Liver (tissue), 9 donors: Measurements from ENCODE around the gene ZCCHC4. TPM values are rescaled to one million over a fixed set of nuclear protein-coding genes. Genes with fewer than 3 reads are reported as not detected.

ENCODE experiments used
- DNase-seq: peaks from one replicate; pipeline ENCODE4 v3.0.0-alpha.2; 2017; ENCODE audit warnings: low spot score
- H3K27ac ChIP-seq, 2 donors: one replicate each; pipeline ENCODE4 v1.7.0; 2013; ENCODE audit warnings: inconsistent platforms in 2 of 2, low read length in 2 of 2, control low read depth in 1 of 2, low read depth in 1 of 2, mild to moderate bottlenecking in 1 of 2
- H3K27me3 ChIP-seq, 4 donors: one replicate each; pipeline versions ENCODE4 v1.6.1 to v1.7.0; 2013; ENCODE audit warnings: low read length in 3 of 4, inconsistent platforms in 1 of 4, mild to moderate bottlenecking in 1 of 4, moderate library complexity in 1 of 4; ENCODE audit not compliant: control insufficient read depth in 4 of 4, insufficient read depth in 4 of 4
- H3K36me3 ChIP-seq, 4 donors: one replicate each; pipeline versions ENCODE4 v1.6.1 to v1.7.0; 2013; ENCODE audit warnings: low read length in 3 of 4, mild to moderate bottlenecking in 3 of 4, low read depth in 1 of 4, moderate library complexity in 1 of 4; ENCODE audit not compliant: control insufficient read depth in 4 of 4, insufficient read depth in 3 of 4
- H3K4me1 ChIP-seq, 4 donors: one replicate each; pipeline versions ENCODE4 v1.6.1 to v1.7.0; 2013; ENCODE audit warnings: low read length in 3 of 4, mild to moderate bottlenecking in 3 of 4, moderate library complexity in 1 of 4; ENCODE audit not compliant: control insufficient read depth in 4 of 4, insufficient read depth in 4 of 4
- H3K4me3 ChIP-seq, 3 donors: one replicate each; pipeline versions ENCODE4 v1.6.1 to v1.7.0; 2013; ENCODE audit warnings: low read length in 3 of 3, control low read depth in 1 of 3, low read depth in 1 of 3, mild to moderate bottlenecking in 1 of 3
- H3K9ac ChIP-seq, 2 donors: one replicate each; pipeline ENCODE4 v1.7.0; 2013; ENCODE audit warnings: low read length in 2 of 2, mild to moderate bottlenecking in 2 of 2, moderate library complexity in 2 of 2, control low read depth in 1 of 2, low read depth in 1 of 2
- H3K9me3 ChIP-seq, 4 donors: one replicate each; pipeline versions ENCODE4 v1.6.1 to v1.7.0; 2013; ENCODE audit warnings: low read length in 3 of 4; ENCODE audit not compliant: control insufficient read depth in 4 of 4
- FOXA1 ChIP-seq: IDR thresholded peaks from 2 replicates; pipeline ENCODE4 v1.6.1; 2016; ENCODE audit warnings: antibody characterized with exemption
- FOXA2 ChIP-seq: IDR thresholded peaks from 2 replicates; pipeline ENCODE4 v1.6.1; 2016; ENCODE audit warnings: antibody characterized with exemption
- GABPA ChIP-seq, 2 donors: IDR thresholded peaks in 1 of 2; conservative IDR thresholded peaks in 1 of 2; 2 replicates each; pipeline ENCODE4 v1.6.1; 2016; ENCODE audit warnings: antibody characterized with exemption in 2 of 2, mild to moderate bottlenecking in 1 of 2, moderate library complexity in 1 of 2
- HNF4A ChIP-seq, 2 donors: conservative IDR thresholded peaks; 2 replicates each; pipeline ENCODE4 v1.6.1; 2016; ENCODE audit warnings: antibody characterized with exemption in 2 of 2, mild to moderate bottlenecking in 2 of 2
- JUND ChIP-seq, 2 donors: IDR thresholded peaks; 2 replicates each; pipeline ENCODE4 v1.6.1; 2016; ENCODE audit warnings: antibody characterized with exemption in 2 of 2
- NR2F2 ChIP-seq: IDR thresholded peaks from 2 replicates; pipeline ENCODE4 v1.6.1; 2016; ENCODE audit warnings: antibody characterized with exemption
- RAD21 ChIP-seq, 2 donors: IDR thresholded peaks; 2 replicates each; pipeline ENCODE4 v1.6.1; 2016; ENCODE audit warnings: antibody characterized with exemption in 2 of 2, mild to moderate bottlenecking in 2 of 2
- RXRA ChIP-seq, 2 donors: IDR thresholded peaks; 2 replicates each; pipeline ENCODE4 v1.6.1; 2017 to 2018; ENCODE audit warnings: antibody characterized with exemption in 2 of 2, mild to moderate bottlenecking in 1 of 2
- SP1 ChIP-seq: IDR thresholded peaks from 2 replicates; pipeline ENCODE4 v1.6.1; 2018; ENCODE audit warnings: antibody characterized with exemption, mild to moderate bottlenecking
- TAF1 ChIP-seq: conservative IDR thresholded peaks from 2 replicates; pipeline ENCODE4 v1.6.1; 2016; ENCODE audit warnings: antibody characterized with exemption, mild to moderate bottlenecking
- WGBS: extraction: QIAGEN DNeasy Blood & Tissue Kit; methylation state at CpG from one replicate; pipeline ENCODE4 v1.1.7; 2013; 5-methylcytosine and 5-hydroxymethylcytosine counted together
- polyA plus RNA-seq, 2 donors: library from polyadenylated mRNA; stranded (reverse) in 1 of 2; unstranded in 1 of 2; fragments of 200-250 nt in 1 of 2; fragments of >200 nt in 1 of 2; fragmentation: Nextera tagmentation in 1 of 2; extraction: Ambion mirVana in 1 of 2; gene quantifications; one replicate each; pipeline versions ENCODE4 v1.2.1 to v1.2.3, GENCODE V29; 2013 to 2015
- total RNA-seq, 2 donors: library from RNA; depleted of rRNA; stranded (reverse); fragments of >200 nt; gene quantifications; one replicate each; pipeline ENCODE4 v1.2.3, GENCODE V29; 2014
- TF ChIP-seq, protein P1 (sequence below): IDR thresholded peaks from 2 replicates; pipeline ENCODE4 v1.6.1; 2016; ENCODE audit warnings: antibody characterized with exemption
- TF ChIP-seq, protein P2 (sequence below): IDR thresholded peaks from 2 replicates; pipeline ENCODE4 v1.6.1; 2016; ENCODE audit warnings: antibody characterized with exemption
- TF ChIP-seq, protein P3 (sequence below): IDR thresholded peaks from 2 replicates; pipeline ENCODE4 v1.6.1; 2016; ENCODE audit warnings: antibody characterized with exemption
- TF ChIP-seq, protein P4 (sequence below): IDR thresholded peaks from 2 replicates; pipeline ENCODE4 v1.6.1; 2016; ENCODE audit warnings: antibody characterized with exemption, mild to moderate bottlenecking
- donor health status: healthy.
- donor health status: healthy.
- donor health status: healthy.
- donor health status: healthy.
- donor health status: healthy.

The ZCCHC4 gene
- total and polyA plus RNA-seq, 4 donors, result 2.1 to 7.4 (median 4.6) TPM

- peaks cover 7 to 32% (median 26%) of the 10 kb centered on the region in 4 donors for H3K36me3 ChIP-seq
- 67% methylated on average over 2 of the region's 2 CpGs for WGBS
- DNase-seq, result no peak
- H3K9ac ChIP-seq, result no peak overlapping the region
- peaks cover 0 to 9% (median 2%) of the 10 kb centered on the region in 4 donors for H3K4me1 ChIP-seq
- TF ChIP-seq RXRA (IDR thresholded peaks at IDR 0.05) (no peak), GABPA (IDR thresholded peaks at IDR 0.05 in 1 of 2, conservative IDR thresholded peaks at IDR 0.05 in 1 of 2) (no peak), FOXA1 (no peak), JUND (IDR thresholded peaks at IDR 0.05) (no peak), SP1 (no peak), TAF1 (no peak), NR2F2 (no peak)
- TF ChIP-seq, protein P1, sequence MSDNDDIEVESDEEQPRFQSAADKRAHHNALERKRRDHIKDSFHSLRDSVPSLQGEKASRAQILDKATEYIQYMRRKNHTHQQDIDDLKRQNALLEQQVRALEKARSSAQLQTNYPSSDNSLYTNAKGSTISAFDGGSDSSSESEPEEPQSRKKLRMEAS, result no peak
- TF ChIP-seq, protein P2, sequence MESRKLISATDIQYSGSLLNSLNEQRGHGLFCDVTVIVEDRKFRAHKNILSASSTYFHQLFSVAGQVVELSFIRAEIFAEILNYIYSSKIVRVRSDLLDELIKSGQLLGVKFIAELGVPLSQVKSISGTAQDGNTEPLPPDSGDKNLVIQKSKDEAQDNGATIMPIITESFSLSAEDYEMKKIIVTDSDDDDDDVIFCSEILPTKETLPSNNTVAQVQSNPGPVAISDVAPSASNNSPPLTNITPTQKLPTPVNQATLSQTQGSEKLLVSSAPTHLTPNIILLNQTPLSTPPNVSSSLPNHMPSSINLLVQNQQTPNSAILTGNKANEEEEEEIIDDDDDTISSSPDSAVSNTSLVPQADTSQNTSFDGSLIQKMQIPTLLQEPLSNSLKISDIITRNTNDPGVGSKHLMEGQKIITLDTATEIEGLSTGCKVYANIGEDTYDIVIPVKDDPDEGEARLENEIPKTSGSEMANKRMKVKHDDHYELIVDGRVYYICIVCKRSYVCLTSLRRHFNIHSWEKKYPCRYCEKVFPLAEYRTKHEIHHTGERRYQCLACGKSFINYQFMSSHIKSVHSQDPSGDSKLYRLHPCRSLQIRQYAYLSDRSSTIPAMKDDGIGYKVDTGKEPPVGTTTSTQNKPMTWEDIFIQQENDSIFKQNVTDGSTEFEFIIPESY, result no peak
- TF ChIP-seq, protein P3, sequence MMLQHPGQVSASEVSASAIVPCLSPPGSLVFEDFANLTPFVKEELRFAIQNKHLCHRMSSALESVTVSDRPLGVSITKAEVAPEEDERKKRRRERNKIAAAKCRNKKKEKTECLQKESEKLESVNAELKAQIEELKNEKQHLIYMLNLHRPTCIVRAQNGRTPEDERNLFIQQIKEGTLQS, result no peak
- H3K27me3 ChIP-seq, result no peaks in the 10 kb centered on the region
- peak overlapping the region in 1 of 2 donors; percentile 77 for H3K27ac ChIP-seq
- no peaks in the 10 kb centered on the region for H3K9me3 ChIP-seq
- H3K4me3 ChIP-seq, result no peak overlapping the region
These were observed 92.9 kb downstream of the ZCCHC4 start for GRCh38 chr4:25405453-25405852.

- Histone ChIP-seq H3K9ac (no peak overlapping the region), H3K36me3 (peaks cover 7 to 34% (median 27%) of the 10 kb centered on the region in 4 donors), H3K27ac (peak overlapping the region; percentile 40 to 77), H3K9me3 (no peaks in the 10 kb centered on the region), H3K4me3 (no peak overlapping the region), H3K4me1 (peaks cover 0 to 14% (median 2%) of the 10 kb centered on the region in 4 donors), H3K27me3 (no peaks in the 10 kb centered on the region)
- WGBS, result 72% methylated on average over 5 of the region's 5 CpGs
- no peak for DNase-seq
- peak; percentile 66 to 72 for TF ChIP-seq HNF4A (conservative IDR thresholded peaks at IDR 0.05)
- no peak for TF ChIP-seq FOXA2
- TF ChIP-seq GABPA (IDR thresholded peaks at IDR 0.05 in 1 of 2, conservative IDR thresholded peaks at IDR 0.05 in 1 of 2), result no peak
- TF ChIP-seq, protein P4, sequence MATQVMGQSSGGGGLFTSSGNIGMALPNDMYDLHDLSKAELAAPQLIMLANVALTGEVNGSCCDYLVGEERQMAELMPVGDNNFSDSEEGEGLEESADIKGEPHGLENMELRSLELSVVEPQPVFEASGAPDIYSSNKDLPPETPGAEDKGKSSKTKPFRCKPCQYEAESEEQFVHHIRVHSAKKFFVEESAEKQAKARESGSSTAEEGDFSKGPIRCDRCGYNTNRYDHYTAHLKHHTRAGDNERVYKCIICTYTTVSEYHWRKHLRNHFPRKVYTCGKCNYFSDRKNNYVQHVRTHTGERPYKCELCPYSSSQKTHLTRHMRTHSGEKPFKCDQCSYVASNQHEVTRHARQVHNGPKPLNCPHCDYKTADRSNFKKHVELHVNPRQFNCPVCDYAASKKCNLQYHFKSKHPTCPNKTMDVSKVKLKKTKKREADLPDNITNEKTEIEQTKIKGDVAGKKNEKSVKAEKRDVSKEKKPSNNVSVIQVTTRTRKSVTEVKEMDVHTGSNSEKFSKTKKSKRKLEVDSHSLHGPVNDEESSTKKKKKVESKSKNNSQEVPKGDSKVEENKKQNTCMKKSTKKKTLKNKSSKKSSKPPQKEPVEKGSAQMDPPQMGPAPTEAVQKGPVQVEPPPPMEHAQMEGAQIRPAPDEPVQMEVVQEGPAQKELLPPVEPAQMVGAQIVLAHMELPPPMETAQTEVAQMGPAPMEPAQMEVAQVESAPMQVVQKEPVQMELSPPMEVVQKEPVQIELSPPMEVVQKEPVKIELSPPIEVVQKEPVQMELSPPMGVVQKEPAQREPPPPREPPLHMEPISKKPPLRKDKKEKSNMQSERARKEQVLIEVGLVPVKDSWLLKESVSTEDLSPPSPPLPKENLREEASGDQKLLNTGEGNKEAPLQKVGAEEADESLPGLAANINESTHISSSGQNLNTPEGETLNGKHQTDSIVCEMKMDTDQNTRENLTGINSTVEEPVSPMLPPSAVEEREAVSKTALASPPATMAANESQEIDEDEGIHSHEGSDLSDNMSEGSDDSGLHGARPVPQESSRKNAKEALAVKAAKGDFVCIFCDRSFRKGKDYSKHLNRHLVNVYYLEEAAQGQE, result no peak
- TF ChIP-seq SP1, result peak; percentile 8
- TF ChIP-seq JUND (IDR thresholded peaks at IDR 0.05), result peak in 1 of 2 donors; percentile 72
- TF ChIP-seq RAD21 (IDR thresholded peaks at IDR 0.05), result no peak
- TF ChIP-seq, protein P1, result no peak
- TF ChIP-seq FOXA1, result no peak
- peak; percentile 43 to 65 for TF ChIP-seq RXRA (IDR thresholded peaks at IDR 0.05)
- TF ChIP-seq, protein P3, result no peak
These were observed 93.6 kb downstream of the ZCCHC4 start for GRCh38 chr4:25406081-25406692.
